HuH-7 (cell line): Measurements from ENCODE around the gene TIPARP.
"Not testable (repeated sequence)": the region's sequence is repeated elsewhere in the genome, so short reads cannot be mapped to it uniquely, and the experiment has no call there.

Experiments
- DNase-seq: peaks from one replicate; pipeline ENCODE4 v3.0.0; 2011; ENCODE audit warnings: low spot score

Gene TIPARP

DNA sequence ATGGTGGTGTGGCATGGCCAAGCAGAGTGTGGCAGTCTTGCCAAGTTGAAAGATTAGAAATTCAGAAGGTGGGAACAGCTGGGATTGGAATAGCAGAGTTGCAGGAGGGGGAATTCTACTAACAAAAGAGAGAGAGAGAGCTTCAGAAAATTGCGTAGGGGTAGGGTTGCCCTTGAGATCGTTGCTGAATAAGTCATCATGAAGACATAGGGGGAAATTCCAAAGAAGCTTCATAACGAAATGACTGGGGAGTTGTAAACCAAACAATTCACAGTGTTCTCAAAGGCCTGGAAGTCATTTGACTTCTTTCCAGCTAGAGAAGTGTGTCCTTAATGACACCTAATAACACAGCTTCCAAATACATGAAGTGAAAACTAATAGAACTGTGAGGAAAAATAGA is 26.3 kb upstream of the TIPARP start:
- DNase-seq = no peak

GRCh38 chr3:156649681-156650080 is 24.7 kb upstream of the TIPARP start:
- no peak for DNase-seq

DNA sequence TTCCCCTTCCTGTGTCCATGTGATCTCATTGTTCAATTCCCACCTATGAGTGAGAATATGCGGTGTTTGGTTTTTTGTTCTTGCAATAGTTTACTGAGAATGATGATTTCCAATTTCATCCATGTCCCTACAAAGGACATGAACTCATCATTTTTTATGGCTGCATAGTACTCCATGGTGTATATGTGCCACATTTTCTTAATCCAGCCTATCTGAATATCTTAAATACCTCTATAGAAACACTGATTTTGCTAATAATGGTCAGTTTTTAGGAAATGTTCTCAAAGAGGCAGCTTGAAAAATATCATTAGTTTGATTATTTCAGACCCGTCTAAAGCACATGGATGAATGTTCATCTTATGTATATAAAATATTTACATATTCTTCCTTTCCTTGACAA is 21.7 kb upstream of the TIPARP start:
- DNase-seq = not testable (repeated sequence)

GRCh38 chr3:156654834-156655233 is 19.6 kb upstream of the TIPARP start:
- DNase-seq = no peak

DNA sequence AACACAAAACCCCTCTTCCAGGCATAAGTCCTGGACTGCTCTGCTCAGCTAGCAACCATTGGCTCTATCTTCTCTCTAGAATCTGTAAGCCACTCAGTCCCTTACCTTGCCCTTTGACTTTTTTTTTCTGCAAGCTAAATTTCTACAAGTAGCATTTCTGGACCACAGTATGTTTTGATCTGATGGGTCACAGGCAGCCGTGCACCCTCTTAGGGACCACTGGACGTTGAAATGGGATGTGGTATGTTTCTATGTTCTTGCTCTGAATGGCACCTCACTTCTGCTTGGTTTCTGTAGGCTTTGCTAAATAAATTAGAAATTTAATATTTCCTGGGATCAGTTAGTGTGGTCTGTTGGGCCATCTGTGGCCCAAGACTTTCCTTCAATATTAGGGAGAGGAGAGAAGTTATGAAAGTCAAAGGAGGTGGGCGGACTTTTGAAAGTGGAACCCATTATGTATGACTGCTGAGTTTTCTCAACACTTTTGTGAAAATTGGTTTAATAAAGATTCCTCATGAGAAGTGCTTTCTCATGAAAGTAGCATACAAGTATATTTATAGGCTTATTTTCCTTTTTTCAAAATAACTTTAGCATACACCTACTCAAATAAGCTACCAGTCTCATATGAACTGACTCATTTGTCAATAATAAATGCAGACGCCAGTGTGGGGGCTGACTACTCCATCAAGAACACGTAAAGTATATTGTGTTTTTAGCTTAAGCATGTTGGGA is 18.4 kb upstream of the TIPARP start:
- DNase-seq = no peak

DNA sequence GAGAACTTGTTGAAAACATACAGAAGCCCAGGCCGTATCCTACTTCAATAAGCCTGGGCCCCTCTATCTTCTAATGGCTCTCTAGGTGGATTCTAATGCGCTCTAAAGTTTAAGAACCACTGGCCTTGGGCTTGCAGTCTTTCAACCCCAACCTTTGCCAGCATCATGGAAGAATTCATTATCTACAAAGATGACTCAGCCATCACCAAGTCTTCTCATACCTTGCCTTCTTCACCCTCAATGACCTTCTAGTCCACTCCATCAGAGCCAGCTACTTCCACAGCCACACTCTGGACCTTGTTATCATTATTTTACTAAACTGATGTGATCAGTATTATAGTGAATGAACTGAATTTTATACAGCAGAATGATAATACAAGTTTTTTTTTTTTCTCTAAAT is 16.9 kb upstream of the TIPARP start:
- DNase-seq = no peak

DNA sequence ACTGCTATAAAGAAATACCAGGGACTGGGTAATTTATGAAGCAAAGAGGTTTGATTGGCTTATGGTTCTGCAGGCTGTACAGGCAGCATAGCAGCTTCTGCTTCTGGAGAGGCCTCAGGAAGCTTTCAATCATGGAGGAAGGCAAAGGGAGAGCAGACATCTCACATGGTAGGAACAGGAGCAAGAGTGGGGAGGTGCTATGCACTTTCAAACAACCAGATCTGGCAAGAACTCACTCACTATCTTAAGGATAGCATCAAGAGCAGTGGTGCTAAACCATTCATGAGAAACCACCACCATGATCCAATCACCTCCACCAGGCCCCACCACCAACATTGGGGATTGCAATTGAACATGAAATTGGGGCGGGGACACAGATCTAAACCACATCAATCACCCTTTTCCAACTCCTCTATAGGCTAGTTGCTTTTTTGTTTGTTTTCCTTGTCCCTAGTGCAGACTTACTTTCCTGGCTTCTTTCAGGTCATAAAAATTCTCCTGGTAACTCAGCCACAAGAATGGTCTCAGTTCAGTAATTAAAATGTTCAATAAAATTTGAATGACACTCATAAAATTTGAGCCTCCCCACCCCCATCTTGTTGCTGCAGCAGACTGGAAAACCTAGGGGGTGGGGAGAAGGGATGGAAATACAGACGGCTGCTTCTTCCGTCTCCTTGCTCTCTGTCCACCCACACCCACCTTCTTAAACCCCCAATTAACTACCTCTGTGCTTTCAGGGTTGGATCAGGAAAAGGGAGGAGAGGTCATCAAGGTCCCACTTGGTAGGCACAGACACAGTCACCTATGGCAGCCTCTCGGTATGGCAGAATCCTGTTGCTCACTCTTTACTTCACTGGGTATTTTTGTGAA is 16.3 kb upstream of the TIPARP start:
- DNase-seq = no peak

GRCh38 chr3:156658732-156659090 is 15.7 kb upstream of the TIPARP start:
- DNase-seq = no peak

DNA sequence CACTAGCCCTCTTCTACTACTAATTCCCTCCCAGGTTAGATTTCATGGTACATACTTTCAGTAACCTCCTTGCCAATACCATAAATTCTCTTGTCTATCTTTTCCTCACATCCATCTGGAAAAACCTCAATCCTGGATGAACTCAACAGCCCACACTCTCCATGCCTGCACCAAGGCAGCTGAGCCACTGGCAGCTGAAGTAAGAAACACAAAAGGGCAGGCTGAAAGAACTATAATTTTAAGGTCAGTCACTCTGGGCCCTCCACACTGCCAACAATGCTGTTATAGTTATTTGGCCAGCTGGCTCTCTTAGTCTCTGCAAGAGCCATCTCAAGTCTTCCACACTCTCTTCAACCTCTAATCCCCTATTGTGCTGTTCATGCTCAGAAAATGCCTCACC is 15.1 kb upstream of the TIPARP start:
- DNase-seq = no peak

DNA sequence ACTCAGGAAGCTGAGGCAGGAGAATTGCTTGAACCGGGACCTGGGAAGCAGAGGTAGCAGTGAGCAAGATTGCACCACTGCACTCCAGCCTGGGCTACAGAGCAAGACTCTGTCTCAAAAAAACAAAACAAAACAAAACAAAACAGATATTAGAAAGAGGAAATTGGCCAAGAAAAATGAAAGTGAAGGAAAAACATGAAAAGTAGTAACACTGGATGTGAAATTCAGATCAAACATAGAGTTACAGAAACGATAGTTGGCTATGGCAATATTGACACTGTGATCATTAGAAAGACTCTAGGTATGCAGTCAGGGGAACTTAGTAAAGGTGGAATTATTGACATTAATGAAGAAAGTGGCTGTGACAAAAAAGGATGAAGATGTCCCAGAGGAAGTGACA is 13.2 kb upstream of the TIPARP start:
- DNase-seq = no peak

DNA sequence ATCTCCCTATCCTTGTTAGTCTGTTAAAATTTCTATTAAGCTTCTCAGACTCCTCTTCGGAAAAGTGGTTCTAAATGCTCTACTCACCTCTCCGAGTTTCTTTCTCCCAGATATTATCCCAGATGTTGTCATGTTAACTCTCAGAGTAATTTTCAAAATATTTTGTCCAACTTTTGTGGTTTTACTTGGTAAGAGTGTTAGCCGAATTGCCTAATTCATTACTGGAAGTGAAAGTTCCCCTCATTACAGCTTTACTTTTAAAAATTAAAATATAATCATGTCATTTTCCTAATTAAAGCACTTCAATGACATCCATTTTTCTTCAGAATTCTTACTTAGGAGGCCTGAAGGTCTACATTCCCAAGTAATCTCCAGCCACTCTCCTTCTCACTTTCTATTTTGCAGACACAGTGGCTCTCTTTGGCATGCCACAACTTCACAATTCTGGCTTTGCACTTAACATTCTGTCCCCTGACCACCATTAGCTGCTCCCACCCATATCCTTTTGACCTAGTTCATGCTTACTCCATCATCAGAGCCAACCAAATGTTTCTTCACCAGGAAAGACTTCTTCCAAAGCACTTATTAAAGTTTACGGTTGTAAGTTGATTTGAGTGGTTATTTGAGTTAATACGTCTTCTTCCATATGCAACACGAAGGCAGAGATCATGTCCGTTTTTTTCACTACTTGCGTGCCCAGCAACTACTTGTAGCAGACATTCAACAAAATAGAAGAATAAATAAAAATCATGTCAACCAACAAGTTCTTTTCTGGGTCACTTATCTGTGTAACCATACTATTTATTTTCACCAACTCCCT is 10.2 kb upstream of the TIPARP start:
- no peak for DNase-seq

GRCh38 chr3:156664831-156665178 is 9.6 kb upstream of the TIPARP start:
- no peak for DNase-seq

DNA sequence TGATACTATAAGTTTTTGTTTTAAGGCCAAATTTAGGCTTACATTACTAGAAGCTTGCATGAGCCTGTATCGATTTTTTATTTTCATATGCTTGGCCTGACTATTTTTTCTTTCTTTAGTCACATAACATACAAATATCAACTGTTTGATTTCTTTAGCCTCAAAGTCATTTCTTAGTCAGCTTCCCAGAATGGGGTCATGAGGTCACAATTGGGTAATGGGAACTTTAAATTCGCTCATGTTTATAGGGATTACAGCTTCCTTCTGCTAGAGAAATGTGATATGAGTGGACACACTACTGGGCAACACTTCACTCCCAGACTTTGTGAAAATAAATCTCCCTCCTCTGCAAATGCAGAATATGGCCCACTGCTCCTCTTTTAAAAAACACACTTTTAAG is 9.1 kb upstream of the TIPARP start:
- DNase-seq = no peak

GRCh38 chr3:156666073-156666472 is 8.3 kb upstream of the TIPARP start:
- DNase-seq = no peak

GRCh38 chr3:156668073-156668763 is 6.2 kb upstream of the TIPARP start:
- DNase-seq = no peak

DNA sequence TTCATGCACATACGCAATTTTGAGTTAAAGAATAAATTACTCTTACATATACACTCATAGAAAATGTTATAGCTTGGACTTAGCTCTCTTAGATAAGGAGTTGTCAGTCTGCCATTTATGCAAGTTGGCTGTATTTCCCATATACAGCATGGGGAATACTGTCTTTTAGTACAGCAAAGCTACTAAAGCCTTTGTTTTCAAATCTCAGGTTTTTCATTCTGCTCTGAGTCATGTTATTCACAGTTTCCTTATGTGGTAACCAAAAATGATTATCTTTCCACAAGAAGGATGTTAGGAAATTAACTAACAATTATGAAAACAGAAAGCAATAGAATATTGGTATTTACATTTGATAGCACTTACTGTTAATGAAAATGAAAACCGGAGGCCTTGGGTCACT is 4.3 kb upstream of the TIPARP start:
- DNase-seq = no peak

- DNase-seq = no peak
Measured at GRCh38 chr3:156670652-156671051, 3.7 kb upstream of the TIPARP start.

DNA sequence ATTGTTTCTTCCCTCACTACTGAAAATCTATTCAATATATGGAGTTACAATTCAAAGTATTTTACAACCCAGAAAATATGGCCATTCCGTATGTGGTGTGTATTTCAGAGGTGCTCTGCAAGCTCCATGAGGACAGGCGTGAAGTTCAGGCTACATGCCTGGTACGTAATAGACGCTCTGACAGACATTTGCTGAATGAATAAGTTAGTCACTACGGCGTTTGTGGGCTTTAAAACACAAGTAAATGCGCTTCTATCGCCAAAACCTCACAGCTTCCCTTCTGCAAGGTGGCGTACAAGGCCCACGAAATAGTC is 701 bp upstream of the TIPARP start:
- DNase-seq = no peak

- DNase-seq = no peak
Measured at GRCh38 chr3:156674911-156675829, 780 bp downstream of the TIPARP start.

- DNase-seq = no peak
Measured at GRCh38 chr3:156675830-156676767, 1.7 kb downstream of the TIPARP start.
